SU-DHL-6 (cell line): ENCODE data around the gene IGSF22.

Experiments used
- H2AFZ ChIP-seq: fragments of 200-600 bp; sonication (generic); 2 replicates; pipeline ENCODE4 v1.6.1; 2014; ENCODE audit warnings: low read depth, mild to moderate bottlenecking, moderate library complexity, mixed read lengths, antibody characterized with exemption, low read length; ENCODE audit not compliant: severe bottlenecking
- H3F3A ChIP-seq: fragments of 200-600 bp; shearing (Covaris generic); 2 replicates; pipeline ENCODE4 v1.6.0; 2016; ENCODE audit warnings: antibody characterized with exemption, mild to moderate bottlenecking; ENCODE audit not compliant: insufficient read depth
- H3K27ac ChIP-seq: fragments of 200-600 bp; sonication (generic); 2 replicates; pipeline ENCODE4 v1.5.1; 2016; ENCODE audit warnings: low read depth, mild to moderate bottlenecking, low read length, moderate library complexity, mixed read lengths
- H3K27me3 ChIP-seq: fragments of 200-600 bp; sonication (generic), shearing (Covaris generic); 2 replicates; pipeline ENCODE4 v1.6.0; 2014; ENCODE audit warnings: mild to moderate bottlenecking, low read length
- H3K36me3 ChIP-seq: fragments of 200-600 bp; sonication (generic); 2 replicates; pipeline ENCODE4 v1.6.1; 2014; ENCODE audit warnings: mild to moderate bottlenecking, low read length, mixed read lengths
- H3K4me2 ChIP-seq: fragments of 300-600, 200-600 bp; shearing (Covaris generic), sonication (generic); 2 replicates; pipeline ENCODE4 v1.6.0; 2014; ENCODE audit warnings: low read length, low read depth, mild to moderate bottlenecking; ENCODE audit not compliant: poor library complexity, severe bottlenecking
- H3K4me3 ChIP-seq: fragments of 200-600 bp; sonication (generic); 2 replicates; pipeline ENCODE4 v1.5.1; 2014; ENCODE audit warnings: antibody characterized with exemption, low read length, mild to moderate bottlenecking, mixed read lengths; ENCODE audit not compliant: insufficient read depth, poor library complexity, severe bottlenecking
- H3K79me2 ChIP-seq: fragments of 200-600 bp; sonication (generic); 2 replicates; pipeline ENCODE4 v1.6.1; 2014; ENCODE audit warnings: mild to moderate bottlenecking, low read length, moderate library complexity; ENCODE audit not compliant: insufficient read depth
- H3K9ac ChIP-seq: fragments of 200-600 bp; sonication (generic); 2 replicates; pipeline ENCODE4 v1.7.0; 2014; ENCODE audit warnings: mild to moderate bottlenecking, low read length
- H3K9me2 ChIP-seq: fragments of 200-600 bp; sonication (generic); replicated peaks from 2 replicates; pipeline ENCODE4 v1.6.1; 2014; ENCODE audit warnings: low read length; ENCODE audit not compliant: insufficient read depth
- H3K9me3 ChIP-seq: fragments of 200-600 bp; sonication (generic); 2 replicates; pipeline ENCODE4 v1.6.1; 2014; ENCODE audit warnings: low read length, mixed read lengths; ENCODE audit not compliant: insufficient read depth
- H4K20me1 ChIP-seq: fragments of 200-600 bp; sonication (generic); 2 replicates; pipeline ENCODE4 v1.6.1; 2014; ENCODE audit warnings: low read depth, mild to moderate bottlenecking, antibody characterized with exemption, low read length, moderate library complexity, mixed read lengths
- EZH2phosphoT487 ChIP-seq: fragments of 200-600 bp; sonication (generic), shearing (Covaris generic); conservative IDR thresholded peaks from 2 replicates; pipeline ENCODE4 v1.6.1; 2018; ENCODE audit warnings: mild to moderate bottlenecking, antibody characterized with exemption, low read length, moderate library complexity, mixed read lengths
- TF ChIP-seq, protein P1 (sequence below): fragments of 200-600 bp; sonication (generic); IDR thresholded peaks from one replicate; pipeline ENCODE4 v1.5.1; 2017; ENCODE audit warnings: antibody characterized with exemption, mild to moderate bottlenecking, low read length, moderate library complexity; ENCODE audit not compliant: insufficient read depth, poor library complexity, severe bottlenecking

IGSF22 gene

GRCh38 chr11:18726040-18726439 is at the start of gene IGSF22:
IGSF22 (minus strand) TSS chr11:18726188; CDS start chr11:18724236, 1,952 bp downstream.
- no peak within 1 kb of the TSS for H3K4me2 ChIP-seq
- H3K4me3 ChIP-seq = no peak within 1 kb of the TSS
- H3K27me3 ChIP-seq = no peaks in the 10 kb centered on the region
- no peaks in the 10 kb centered on the region for H3F3A ChIP-seq
- no peaks in the 10 kb centered on the region for H3K9me2 ChIP-seq
- H2AFZ ChIP-seq = no peak within 1 kb of the TSS
- no peaks in the 10 kb centered on the region for H3K79me2 ChIP-seq
- H3K9ac ChIP-seq = no peak within 1 kb of the TSS
- no peaks in the 10 kb centered on the region for H4K20me1 ChIP-seq
- TF ChIP-seq, protein P1, sequence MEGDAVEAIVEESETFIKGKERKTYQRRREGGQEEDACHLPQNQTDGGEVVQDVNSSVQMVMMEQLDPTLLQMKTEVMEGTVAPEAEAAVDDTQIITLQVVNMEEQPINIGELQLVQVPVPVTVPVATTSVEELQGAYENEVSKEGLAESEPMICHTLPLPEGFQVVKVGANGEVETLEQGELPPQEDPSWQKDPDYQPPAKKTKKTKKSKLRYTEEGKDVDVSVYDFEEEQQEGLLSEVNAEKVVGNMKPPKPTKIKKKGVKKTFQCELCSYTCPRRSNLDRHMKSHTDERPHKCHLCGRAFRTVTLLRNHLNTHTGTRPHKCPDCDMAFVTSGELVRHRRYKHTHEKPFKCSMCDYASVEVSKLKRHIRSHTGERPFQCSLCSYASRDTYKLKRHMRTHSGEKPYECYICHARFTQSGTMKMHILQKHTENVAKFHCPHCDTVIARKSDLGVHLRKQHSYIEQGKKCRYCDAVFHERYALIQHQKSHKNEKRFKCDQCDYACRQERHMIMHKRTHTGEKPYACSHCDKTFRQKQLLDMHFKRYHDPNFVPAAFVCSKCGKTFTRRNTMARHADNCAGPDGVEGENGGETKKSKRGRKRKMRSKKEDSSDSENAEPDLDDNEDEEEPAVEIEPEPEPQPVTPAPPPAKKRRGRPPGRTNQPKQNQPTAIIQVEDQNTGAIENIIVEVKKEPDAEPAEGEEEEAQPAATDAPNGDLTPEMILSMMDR = no peak
- TF ChIP-seq EZH2phosphoT487 = no peak
- H3K27ac ChIP-seq = no peak within 1 kb of the TSS
- H3K36me3 ChIP-seq = no peaks in the 10 kb centered on the region
- no peaks in the 10 kb centered on the region for H3K9me3 ChIP-seq

GRCh38 chr11:18774801-18775200 is 48.8 kb upstream of the IGSF22 start:
- H3K27ac ChIP-seq = no peak overlapping the region
- H3K4me3 ChIP-seq = no peak overlapping the region
- TF ChIP-seq, protein P1 = no peak
- TF ChIP-seq EZH2phosphoT487 = no peak
- H3K9me2 ChIP-seq = no peaks in the 10 kb centered on the region
- H2AFZ ChIP-seq = no peak overlapping the region
- H3K4me2 ChIP-seq = no peak overlapping the region
- no peaks in the 10 kb centered on the region for H4K20me1 ChIP-seq
- no peaks in the 10 kb centered on the region for H3F3A ChIP-seq
- no peaks in the 10 kb centered on the region for H3K9me3 ChIP-seq
- H3K36me3 ChIP-seq = no peaks in the 10 kb centered on the region
- H3K79me2 ChIP-seq = no peaks in the 10 kb centered on the region
- no peak overlapping the region for H3K9ac ChIP-seq
- H3K27me3 ChIP-seq = no peaks in the 10 kb centered on the region

DNA sequence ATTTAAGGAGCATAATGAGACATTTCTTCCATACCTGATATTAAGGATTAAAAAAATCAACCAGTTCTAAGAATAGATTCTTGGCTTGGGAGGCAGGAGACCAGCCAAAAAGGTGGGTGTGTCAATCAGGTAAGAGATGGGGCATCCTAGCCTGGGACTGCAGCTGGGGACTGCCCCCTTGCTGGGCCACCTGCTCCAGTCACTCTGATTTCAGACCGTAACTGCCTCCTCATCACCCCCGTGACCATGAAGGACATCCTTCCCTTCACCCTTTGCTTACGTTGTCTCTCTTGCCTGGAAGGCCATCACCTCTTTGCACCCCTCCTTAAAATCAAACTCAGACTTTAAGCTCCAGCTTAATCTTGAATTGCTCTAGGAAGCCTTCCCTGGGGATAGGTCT is 47.7 kb upstream of the IGSF22 start:
- no peaks in the 10 kb centered on the region for H3K9me2 ChIP-seq
- H3K4me2 ChIP-seq = no peak overlapping the region
- no peak overlapping the region for H3K4me3 ChIP-seq
- no peaks in the 10 kb centered on the region for H3K36me3 ChIP-seq
- no peaks in the 10 kb centered on the region for H3K9me3 ChIP-seq
- no peak overlapping the region for H3K27ac ChIP-seq
- H3K9ac ChIP-seq = no peak overlapping the region
- H4K20me1 ChIP-seq = no peaks in the 10 kb centered on the region
- H3K79me2 ChIP-seq = no peaks in the 10 kb centered on the region
- H3K27me3 ChIP-seq = no peaks in the 10 kb centered on the region
- TF ChIP-seq, protein P1 = no peak
- TF ChIP-seq EZH2phosphoT487 = no peak
- H3F3A ChIP-seq = no peaks in the 10 kb centered on the region
- no peak overlapping the region for H2AFZ ChIP-seq
